DOHH2 (cell line): ENCODE measurements around the gene GPD2.

ENCODE experiments used
- EZH2phosphoT487 ChIP-seq: fragments of 200-600 bp; sonication (generic); IDR thresholded peaks from 2 replicates; pipeline ENCODE4 v1.6.1; 2017; ENCODE audit warnings: borderline replicate concordance, mild to moderate bottlenecking, antibody characterized with exemption, low read length, moderate library complexity, mixed read lengths
- TF ChIP-seq, protein P1 (sequence below): fragments of 200-600 bp; sonication (generic); IDR thresholded peaks from one replicate; pipeline ENCODE4 v1.5.1; 2014; ENCODE audit warnings: antibody characterized with exemption, mild to moderate bottlenecking, low read depth, low read length; ENCODE audit not compliant: poor library complexity, severe bottlenecking

GRCh38 chr2:156581280-156581679 lies 145.1 kb downstream of the GPD2 start:
- TF ChIP-seq, protein P1, sequence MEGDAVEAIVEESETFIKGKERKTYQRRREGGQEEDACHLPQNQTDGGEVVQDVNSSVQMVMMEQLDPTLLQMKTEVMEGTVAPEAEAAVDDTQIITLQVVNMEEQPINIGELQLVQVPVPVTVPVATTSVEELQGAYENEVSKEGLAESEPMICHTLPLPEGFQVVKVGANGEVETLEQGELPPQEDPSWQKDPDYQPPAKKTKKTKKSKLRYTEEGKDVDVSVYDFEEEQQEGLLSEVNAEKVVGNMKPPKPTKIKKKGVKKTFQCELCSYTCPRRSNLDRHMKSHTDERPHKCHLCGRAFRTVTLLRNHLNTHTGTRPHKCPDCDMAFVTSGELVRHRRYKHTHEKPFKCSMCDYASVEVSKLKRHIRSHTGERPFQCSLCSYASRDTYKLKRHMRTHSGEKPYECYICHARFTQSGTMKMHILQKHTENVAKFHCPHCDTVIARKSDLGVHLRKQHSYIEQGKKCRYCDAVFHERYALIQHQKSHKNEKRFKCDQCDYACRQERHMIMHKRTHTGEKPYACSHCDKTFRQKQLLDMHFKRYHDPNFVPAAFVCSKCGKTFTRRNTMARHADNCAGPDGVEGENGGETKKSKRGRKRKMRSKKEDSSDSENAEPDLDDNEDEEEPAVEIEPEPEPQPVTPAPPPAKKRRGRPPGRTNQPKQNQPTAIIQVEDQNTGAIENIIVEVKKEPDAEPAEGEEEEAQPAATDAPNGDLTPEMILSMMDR: no peak
- no peak for TF ChIP-seq EZH2phosphoT487
